Smooth muscle cell (in vitro differentiated cells): ENCODE data around the gene PPP2R1A. TPM values are rescaled to one million over a fixed set of nuclear protein-coding genes. Genes with fewer than 3 reads are reported as not detected.
A peak's percentile ranks its signal among the peaks of the same experiment; 100 is the strongest.
"Not testable (repeated sequence)": the region's sequence is repeated elsewhere in the genome, so short reads cannot be mapped to it uniquely, and the experiment has no call there.

Experiments
- DNase-seq: peaks from one replicate; lab custom pipeline; 2025; ENCODE audit not compliant: unreplicated experiment; lab: John Stamatoyannopoulos, UW
- H2AFZ ChIP-seq: fragments of 200-600 bp; sonication (generic); 2 replicates; pipeline ENCODE4 v1.6.0; 2016; ENCODE audit warnings: antibody characterized with exemption, low read depth, mild to moderate bottlenecking
- H3F3A ChIP-seq: fragments of 200-600 bp; sonication (generic); 2 replicates; pipeline ENCODE4 v1.6.0; 2017; ENCODE audit warnings: antibody characterized with exemption, low read depth
- H3K27ac ChIP-seq: fragments of 200-600 bp; sonication (generic); 2 replicates; pipeline ENCODE4 v1.5.1; 2016; ENCODE audit warnings: low read depth, mild to moderate bottlenecking
- H3K27me3 ChIP-seq: fragments of 200-600 bp; sonication (generic); 2 replicates; pipeline ENCODE4 v1.6.1; 2016; ENCODE audit warnings: low read depth, mild to moderate bottlenecking
- H3K36me3 ChIP-seq: fragments of 200-600 bp; sonication (generic); 2 replicates; pipeline ENCODE4 v1.5.1; 2016; ENCODE audit warnings: low read depth
- H3K4me1 ChIP-seq: fragments of 200-600 bp; sonication (generic); 2 replicates; pipeline ENCODE4 v1.5.1; 2016; ENCODE audit warnings: low read depth
- H3K4me2 ChIP-seq: fragments of 200-600 bp; sonication (generic); 2 replicates; pipeline ENCODE4 v1.6.0; 2016; ENCODE audit warnings: mild to moderate bottlenecking
- H3K4me3 ChIP-seq: fragments of 200-600 bp; sonication (generic); 2 replicates; pipeline ENCODE4 v1.5.1; 2016; ENCODE audit warnings: mild to moderate bottlenecking
- H3K79me2 ChIP-seq: fragments of 200-600 bp; sonication (generic); 2 replicates; pipeline ENCODE4 v1.6.0; 2016; ENCODE audit warnings: low read depth, mild to moderate bottlenecking
- H3K9ac ChIP-seq: fragments of 200-600 bp; sonication (generic); 2 replicates; pipeline ENCODE4 v1.6.0; 2016; ENCODE audit warnings: low read depth
- H3K9me3 ChIP-seq: fragments of 200-600 bp; sonication (generic); replicated peaks from 2 replicates; pipeline ENCODE4 v1.5.1; 2016; ENCODE audit warnings: low read depth
- H4K20me1 ChIP-seq: fragments of 200-600 bp; sonication (generic); 2 replicates; pipeline ENCODE4 v1.6.0; 2016; ENCODE audit warnings: low read depth
- WGBS: methylation state at CpG from one replicate; pipeline ENCODE4 v1.1.7; 2016; ENCODE audit warnings: low lambda C conversion rate; 5-methylcytosine and 5-hydroxymethylcytosine counted together
- polyA plus RNA-seq: library from polyadenylated mRNA; unstranded; fragments of >200 nt; fragmentation: Nextera tagmentation; extraction: Ambion mirVana; gene quantifications from 2 replicates; pipeline ENCODE4 v1.2.1, GENCODE V29; 2016
- total RNA-seq: library from RNA; depleted of rRNA; stranded (reverse); fragments of >200 nt; gene quantifications from 2 replicates; pipeline ENCODE4 v1.2.3, GENCODE V29; 2014
- TF ChIP-seq, protein P1 (sequence below): fragments of 200-600 bp; sonication (generic); IDR thresholded peaks from 2 replicates; pipeline ENCODE4 v1.5.1; 2017; ENCODE audit warnings: borderline replicate concordance, mild to moderate bottlenecking, antibody characterized with exemption; ENCODE audit not compliant: insufficient read depth, poor library complexity, severe bottlenecking

The PPP2R1A gene
- total and polyA plus RNA-seq, 2 experiments from 2014 or later = 121 to 265 TPM

DNA sequence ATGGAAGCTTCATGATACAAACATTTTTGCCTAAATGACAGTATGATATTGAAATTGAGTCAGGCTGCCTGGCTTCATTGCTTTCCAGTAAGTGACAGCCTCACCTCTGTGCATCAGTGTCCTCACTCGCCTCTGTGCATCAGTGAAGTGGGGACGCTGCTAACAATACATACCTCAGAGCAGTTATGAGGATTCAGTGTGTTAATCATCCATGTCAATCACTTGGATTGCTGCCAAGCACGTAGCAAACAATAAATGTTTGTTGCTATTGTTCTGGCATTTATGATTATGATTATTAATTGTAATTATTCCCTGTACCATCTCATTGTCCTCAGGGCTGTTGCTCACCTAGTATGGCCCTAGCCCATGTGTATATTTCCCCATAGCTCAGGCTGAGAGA, 8.8 kb downstream of the PPP2R1A start:
- Histone ChIP-seq H2AFZ (no peak overlapping the region), H3K4me1 (no peaks in the 10 kb centered on the region), H3F3A (peaks cover 8% of the 10 kb centered on the region), H3K36me3 (peaks cover 27% of the 10 kb centered on the region), H3K27ac (peak overlapping the region; percentile 88), H3K79me2 (peaks cover 89% of the 10 kb centered on the region), H3K4me2 (no peak overlapping the region), H3K27me3 (no peaks in the 10 kb centered on the region), H3K9me3 (no peaks in the 10 kb centered on the region), H4K20me1 (peaks cover 100% of the 10 kb centered on the region), H3K4me3 (no peak overlapping the region), H3K9ac (no peak overlapping the region)
- DNase-seq = no peak
- TF ChIP-seq, protein P1, sequence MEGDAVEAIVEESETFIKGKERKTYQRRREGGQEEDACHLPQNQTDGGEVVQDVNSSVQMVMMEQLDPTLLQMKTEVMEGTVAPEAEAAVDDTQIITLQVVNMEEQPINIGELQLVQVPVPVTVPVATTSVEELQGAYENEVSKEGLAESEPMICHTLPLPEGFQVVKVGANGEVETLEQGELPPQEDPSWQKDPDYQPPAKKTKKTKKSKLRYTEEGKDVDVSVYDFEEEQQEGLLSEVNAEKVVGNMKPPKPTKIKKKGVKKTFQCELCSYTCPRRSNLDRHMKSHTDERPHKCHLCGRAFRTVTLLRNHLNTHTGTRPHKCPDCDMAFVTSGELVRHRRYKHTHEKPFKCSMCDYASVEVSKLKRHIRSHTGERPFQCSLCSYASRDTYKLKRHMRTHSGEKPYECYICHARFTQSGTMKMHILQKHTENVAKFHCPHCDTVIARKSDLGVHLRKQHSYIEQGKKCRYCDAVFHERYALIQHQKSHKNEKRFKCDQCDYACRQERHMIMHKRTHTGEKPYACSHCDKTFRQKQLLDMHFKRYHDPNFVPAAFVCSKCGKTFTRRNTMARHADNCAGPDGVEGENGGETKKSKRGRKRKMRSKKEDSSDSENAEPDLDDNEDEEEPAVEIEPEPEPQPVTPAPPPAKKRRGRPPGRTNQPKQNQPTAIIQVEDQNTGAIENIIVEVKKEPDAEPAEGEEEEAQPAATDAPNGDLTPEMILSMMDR = no peak
- 88% methylated on average over 3 of the region's 3 CpGs for WGBS

DNA sequence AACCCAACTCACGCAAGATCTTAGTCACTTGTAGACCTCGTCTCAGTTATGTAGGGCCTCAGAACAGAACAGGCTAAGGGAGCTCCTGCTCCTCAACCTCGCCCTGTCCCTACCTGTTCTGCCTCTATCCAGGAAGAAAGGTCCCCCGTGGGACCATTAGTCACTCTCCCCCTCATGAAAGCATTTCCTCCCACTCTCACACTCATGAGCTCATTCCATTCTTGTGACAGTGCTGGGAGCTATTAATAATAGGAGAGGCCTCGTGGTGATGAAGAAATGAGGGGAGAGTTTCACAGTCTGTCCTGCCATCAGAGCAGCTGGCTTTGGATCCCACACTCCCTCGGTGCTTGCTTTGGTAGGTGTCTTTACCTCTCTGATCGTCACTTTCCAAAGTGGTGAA, 10.2 kb downstream of the PPP2R1A start:
- Histone ChIP-seq H3K9ac (peak overlapping the region; percentile 33), H3K27me3 (no peaks in the 10 kb centered on the region), H3K4me1 (no peaks in the 10 kb centered on the region), H3K9me3 (no peaks in the 10 kb centered on the region), H3K4me3 (no peak overlapping the region), H3F3A (peaks cover 8% of the 10 kb centered on the region), H3K27ac (peak overlapping the region; percentile 88), H3K79me2 (peaks cover 88% of the 10 kb centered on the region), H3K36me3 (peaks cover 29% of the 10 kb centered on the region), H3K4me2 (peak overlapping the region; percentile 5), H2AFZ (no peak overlapping the region), H4K20me1 (peaks cover 100% of the 10 kb centered on the region)
- WGBS = 52% methylated on average over 7 of the region's 7 CpGs
- DNase-seq = no peak
- TF ChIP-seq, protein P1 = no peak

DNA sequence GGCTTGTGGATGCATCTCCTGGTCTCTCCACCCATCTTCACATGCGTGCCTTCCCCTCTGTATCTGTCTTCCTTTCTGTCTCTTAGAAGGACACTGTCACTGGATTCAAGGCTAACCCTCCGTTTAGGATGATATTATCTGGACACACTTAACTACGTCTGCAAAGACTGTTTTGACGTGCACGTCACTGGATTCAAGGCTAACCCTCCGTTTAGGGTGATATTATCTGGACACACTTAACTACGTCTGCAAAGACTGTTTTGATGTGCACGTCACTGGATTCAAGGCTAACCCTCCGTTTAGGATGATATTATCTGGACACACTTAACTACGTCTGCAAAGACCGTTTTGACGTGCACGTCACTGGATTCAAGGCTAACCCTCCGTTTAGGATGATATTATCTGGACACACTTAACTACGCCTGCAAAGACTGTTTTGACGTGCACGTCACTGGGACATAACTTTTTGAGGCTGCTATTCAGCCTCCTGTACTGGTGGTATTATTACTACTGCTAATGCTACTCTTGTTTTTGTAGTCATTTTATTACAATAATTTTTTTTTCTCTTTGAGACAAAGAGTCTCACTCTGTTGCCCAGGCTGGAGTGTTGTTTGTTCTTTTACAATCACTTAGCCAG, 11.0 kb downstream of the PPP2R1A start:
- H3K4me1 ChIP-seq, H3K4me3 ChIP-seq, DNase-seq, H2AFZ ChIP-seq, H3K27me3 ChIP-seq, H3K9me3 ChIP-seq, H3F3A ChIP-seq: not testable (repeated sequence)
- Histone ChIP-seq H4K20me1 (peaks cover 100% of the 10 kb centered on the region), H3K79me2 (peaks cover 88% of the 10 kb centered on the region), H3K4me2 (peak overlapping the region; percentile 5), H3K9ac (peak overlapping the region; percentile 33), H3K27ac (peak overlapping the region; percentile 88), H3K36me3 (peaks cover 29% of the 10 kb centered on the region)
- WGBS = 75% methylated on average over 17 of the region's 17 CpGs

DNA sequence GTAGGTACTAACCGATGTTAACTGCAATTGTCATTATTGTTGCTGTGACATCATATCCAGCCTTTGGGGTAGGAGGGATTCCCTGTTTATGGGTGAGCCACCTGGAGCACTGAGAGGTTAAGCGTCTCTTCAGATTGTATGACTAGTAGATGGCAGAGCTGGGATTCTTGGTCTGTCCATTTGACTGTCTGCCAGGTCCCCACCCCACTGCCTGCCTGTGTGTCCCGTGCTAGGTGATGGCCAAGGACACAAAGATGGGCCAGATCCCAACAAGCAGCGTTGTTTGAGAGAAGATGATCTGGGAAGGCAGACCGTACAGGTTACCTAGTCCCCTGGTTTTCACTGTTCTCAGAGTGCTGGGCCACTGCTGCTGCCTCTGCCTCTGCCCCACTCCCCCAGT, 16.6 kb downstream of the PPP2R1A start:
- H3K36me3 ChIP-seq = peaks cover 23% of the 10 kb centered on the region
- peaks cover 93% of the 10 kb centered on the region for H4K20me1 ChIP-seq
- no peak overlapping the region for H3K4me3 ChIP-seq
- no peak for DNase-seq
- no peak overlapping the region for H3K4me2 ChIP-seq
- no peak overlapping the region for H3K9ac ChIP-seq
- 97% methylated on average over 5 of the region's 5 CpGs for WGBS
- no peaks in the 10 kb centered on the region for H3F3A ChIP-seq
- no peak overlapping the region for H2AFZ ChIP-seq
- H3K4me1 ChIP-seq = no peaks in the 10 kb centered on the region
- TF ChIP-seq, protein P1 = no peak
- H3K79me2 ChIP-seq = peaks cover 73% of the 10 kb centered on the region
- no peaks in the 10 kb centered on the region for H3K9me3 ChIP-seq
- no peaks in the 10 kb centered on the region for H3K27me3 ChIP-seq
- H3K27ac ChIP-seq = no peak overlapping the region
